Fibroblast of peridontal ligament (primary cell): ENCODE results near the gene SOSTDC1.
"Not testable (repeated sequence)": the region's sequence is repeated elsewhere in the genome, so short reads cannot be mapped to it uniquely, and the experiment has no call there.

ENCODE experiments used
- DNase-seq: peaks from one replicate; pipeline ENCODE4 v3.0.0-alpha.2; 2010; ENCODE audit errors: extremely low read depth

The SOSTDC1 gene

DNA sequence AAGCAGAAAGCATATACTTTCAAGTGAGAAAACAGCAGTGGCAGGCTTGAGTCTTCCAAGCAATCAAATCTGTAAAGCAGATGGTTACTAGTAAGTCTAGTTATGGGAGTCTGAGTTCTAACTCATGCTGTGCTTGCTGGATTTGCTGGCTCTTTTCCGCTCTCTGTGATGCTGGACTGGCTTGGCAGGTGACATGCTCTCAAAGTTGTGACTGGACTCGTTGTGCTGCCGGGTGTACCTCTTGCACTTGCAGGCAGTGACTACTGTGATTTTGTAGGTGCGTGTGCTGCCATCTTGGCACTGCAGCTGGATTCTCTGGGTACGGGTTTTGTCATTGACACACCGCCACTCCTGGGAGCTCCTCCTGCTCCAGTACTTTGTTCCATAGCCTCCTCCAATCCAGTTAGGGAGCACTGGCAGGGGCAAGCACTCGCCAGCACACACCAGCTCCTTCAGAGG lies 3.1 kb downstream of the SOSTDC1 start:
- DNase-seq = no peak

DNA sequence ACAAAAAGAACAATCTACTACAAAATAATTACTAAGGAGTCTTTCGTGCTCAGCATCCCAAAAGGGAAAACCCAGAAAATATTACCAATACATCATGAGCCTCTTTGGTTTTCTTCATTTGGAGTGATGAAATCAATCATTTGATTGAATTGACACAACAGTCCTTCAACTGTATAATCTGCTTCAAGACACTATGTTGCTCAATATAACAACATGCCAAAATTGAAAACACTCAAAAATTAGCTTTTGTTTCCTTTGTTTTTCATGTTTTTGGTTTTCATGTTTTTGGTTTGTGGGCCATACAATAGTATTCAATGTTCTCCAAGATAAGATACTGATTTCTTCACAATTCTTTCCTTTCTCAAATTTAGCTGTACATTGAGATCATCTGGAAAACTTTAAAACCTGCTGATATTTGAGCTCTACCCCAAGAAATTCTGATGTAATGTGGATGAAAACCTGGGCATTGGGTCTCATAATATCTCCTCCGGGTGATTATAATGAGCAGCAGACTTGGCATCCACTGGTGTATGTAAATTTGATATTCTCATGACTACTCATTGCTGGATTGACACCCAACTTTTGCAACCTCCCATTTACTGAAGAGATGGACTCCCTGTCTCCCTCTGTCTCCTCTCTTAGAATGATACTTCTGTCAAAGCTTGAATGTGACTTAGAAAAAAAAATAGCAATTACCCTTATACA lies 4.6 kb downstream of the SOSTDC1 start:
- DNase-seq = peak; percentile 76

- DNase-seq = not testable (repeated sequence)
These were observed 9.2 kb downstream of the SOSTDC1 start for GRCh38 chr7:16456303-16456702.

GRCh38 chr7:16455591-16455990 lies 9.9 kb downstream of the SOSTDC1 start:
- DNase-seq = no peak

DNA sequence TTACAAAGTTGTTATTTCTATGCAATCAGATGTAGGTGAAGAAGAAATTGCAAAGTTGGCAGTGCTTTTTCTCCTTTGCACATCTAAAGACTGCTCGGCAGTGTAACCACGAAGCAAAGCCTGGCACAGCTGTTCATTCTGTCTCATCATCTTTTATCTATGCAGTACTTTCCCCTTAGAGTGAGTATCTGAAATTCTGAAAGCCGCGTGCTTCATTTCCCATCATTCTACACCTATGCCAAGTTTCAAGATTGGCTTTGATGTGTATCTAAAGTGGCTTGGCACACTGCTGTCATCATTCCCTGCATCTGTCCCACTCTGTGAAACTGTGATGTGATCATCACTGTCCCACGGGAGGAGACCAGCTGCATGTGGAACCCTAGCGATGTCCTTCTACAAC lies 15.2 kb downstream of the SOSTDC1 start:
- DNase-seq = no peak

DNA sequence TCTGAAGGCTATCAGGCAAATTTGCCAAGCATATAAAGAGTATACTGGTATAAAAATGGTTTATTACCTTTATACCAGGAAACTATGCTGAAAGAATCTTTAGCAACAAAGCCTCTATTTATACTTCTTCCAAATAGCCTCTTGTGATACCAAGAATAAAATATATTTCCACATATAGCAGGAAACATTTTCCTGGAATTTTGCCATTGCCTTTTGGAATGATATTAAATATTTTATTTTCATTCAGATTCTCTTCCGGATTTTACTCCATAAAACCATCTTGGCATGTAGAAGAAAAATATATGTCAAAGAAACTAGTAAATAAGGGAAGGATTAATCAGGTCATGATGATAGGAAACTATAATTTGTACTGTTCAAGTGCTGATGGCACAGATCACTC lies 17.7 kb downstream of the SOSTDC1 start:
- no peak for DNase-seq

DNA sequence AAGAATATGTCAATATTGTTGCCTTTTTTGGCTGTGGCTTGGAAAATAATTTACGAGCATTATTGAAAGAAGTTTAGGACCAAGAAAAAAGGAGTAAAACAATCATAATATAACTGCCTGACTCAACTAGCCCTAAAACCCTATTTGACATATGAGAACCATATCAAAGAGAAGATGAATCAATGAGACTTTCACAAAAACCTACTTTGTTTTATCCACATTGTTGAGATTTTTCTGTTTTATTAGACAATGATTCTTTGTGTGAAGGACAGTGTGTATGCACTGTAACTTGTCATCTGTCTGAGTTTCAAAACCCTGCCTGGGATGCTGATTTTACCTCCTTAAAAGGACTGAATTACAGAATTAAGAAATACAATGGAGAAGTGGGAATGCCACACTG lies 19.0 kb downstream of the SOSTDC1 start:
- DNase-seq = no peak

DNA sequence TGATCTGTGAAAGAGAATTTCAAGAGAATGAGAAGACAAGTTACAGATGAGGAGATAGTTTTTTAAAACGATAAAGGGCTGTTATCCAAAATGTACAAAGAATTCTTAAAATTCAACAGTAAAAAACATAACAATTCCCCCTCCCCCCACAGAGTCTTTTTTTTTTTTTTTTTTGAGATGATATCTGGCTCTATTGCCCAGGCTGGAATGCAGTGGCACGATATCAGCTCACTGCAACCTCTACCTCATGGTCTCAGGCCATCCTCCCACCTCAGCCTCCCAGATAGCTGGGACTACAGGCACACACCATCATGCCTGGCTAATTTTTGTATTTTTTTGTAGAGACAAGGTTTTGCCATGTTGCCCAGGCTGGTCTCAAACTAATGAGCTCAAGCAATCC lies 21.7 kb downstream of the SOSTDC1 start:
- not testable (repeated sequence) for DNase-seq

DNA sequence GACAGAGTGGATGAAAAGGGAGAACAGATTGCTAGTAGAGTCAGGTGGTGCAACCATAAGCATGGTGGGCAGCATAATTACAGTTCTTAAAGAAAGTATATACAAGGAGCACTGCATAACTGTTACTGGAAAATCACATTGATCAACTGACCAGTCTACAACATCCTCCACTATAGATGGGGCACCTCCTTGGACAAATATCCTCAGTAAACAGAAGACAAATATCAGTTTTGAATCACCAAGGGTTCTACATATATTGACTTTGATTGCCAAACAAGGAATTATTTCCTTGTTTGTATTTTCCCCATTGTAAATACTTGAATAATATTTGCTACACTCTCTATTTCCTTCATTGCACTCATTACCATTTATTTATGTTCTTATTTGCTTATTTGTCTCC lies 26.6 kb downstream of the SOSTDC1 start:
- no peak for DNase-seq

GRCh38 chr7:16436306-16436705 lies 29.2 kb downstream of the SOSTDC1 start:
- DNase-seq = no peak

- peak; percentile 30 for DNase-seq
These were observed 31.9 kb downstream of the SOSTDC1 start for GRCh38 chr7:16433568-16434122.

GRCh38 chr7:16432425-16432731 lies 33.2 kb downstream of the SOSTDC1 start:
- DNase-seq = no peak

GRCh38 chr7:16431646-16432424 lies 33.7 kb downstream of the SOSTDC1 start:
- peak; percentile 61 for DNase-seq

DNA sequence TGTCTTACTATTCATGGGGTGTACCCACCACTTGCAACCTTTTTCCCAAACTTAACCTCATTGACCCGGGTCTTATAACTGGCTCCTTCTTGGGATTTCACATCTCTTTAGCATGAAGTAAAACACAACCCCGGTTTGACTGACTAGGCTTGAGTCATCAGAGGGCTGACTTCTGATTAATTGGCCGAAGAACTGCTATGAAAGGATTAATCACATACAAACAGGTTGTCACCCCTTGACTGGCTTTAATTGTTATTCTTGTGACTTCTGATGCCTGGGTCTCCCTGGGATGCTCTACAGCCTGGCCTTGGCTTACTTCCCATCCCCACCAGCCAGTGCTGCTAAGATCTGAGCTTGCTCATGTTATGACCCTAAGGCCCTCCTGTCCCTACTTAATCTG lies 35.4 kb downstream of the SOSTDC1 start:
- DNase-seq = no peak

DNA sequence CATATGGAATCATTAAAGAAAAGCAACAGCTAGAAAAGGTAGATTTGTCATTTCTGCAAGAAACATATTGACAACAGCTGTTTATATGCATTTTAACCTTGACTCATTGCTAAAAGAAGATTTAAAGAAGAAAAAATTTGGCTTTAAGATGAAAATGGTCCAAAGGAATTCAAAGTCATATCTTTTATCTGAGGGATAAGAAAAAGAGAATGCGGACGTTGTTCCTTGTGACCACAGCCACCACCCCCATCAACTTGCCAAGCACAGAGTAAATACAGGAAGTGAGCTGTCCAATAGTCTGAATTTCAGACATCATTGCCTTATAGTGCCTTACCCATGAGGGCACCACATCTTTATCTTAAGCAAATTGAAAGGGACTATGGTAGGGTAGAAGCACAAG lies 36.9 kb downstream of the SOSTDC1 start:
- peak; percentile 49 for DNase-seq

GRCh38 chr7:16428182-16428581 lies 37.4 kb downstream of the SOSTDC1 start:
- DNase-seq = no peak

DNA sequence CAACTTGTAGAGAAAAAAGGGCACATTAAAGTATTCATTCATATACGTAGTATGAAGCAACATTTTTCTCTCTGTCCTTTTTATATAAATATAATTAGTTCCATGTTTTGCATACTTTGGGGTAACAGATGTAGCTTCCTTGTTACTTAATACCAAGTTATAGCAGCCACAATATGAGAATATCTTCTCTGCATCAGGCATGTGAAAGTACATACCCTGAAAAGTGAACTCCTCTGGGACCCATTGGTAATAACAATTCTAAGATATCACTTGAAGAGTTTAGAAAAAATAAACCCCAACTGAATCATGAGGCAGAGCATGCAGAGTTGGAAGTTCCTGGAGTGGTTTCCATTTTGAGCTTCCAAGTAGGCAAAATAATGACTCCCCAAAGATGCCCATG lies 41.8 kb downstream of the SOSTDC1 start:
- peak; percentile 76 for DNase-seq

- no peak for DNase-seq
These were observed 42.6 kb downstream of the SOSTDC1 start for GRCh38 chr7:16422917-16423316.

GRCh38 chr7:16422103-16422435 lies 43.5 kb downstream of the SOSTDC1 start:
- DNase-seq = peak; percentile 28

- DNase-seq = peak; percentile 37
These were observed 44.0 kb downstream of the SOSTDC1 start, which contains the start of gene CRPPA for GRCh38 chr7:16421333-16422102. TSS of gene CRPPA (minus strand) at chr7:16421538. CDS start at chr7:16421322, 216 bp downstream.

DNA sequence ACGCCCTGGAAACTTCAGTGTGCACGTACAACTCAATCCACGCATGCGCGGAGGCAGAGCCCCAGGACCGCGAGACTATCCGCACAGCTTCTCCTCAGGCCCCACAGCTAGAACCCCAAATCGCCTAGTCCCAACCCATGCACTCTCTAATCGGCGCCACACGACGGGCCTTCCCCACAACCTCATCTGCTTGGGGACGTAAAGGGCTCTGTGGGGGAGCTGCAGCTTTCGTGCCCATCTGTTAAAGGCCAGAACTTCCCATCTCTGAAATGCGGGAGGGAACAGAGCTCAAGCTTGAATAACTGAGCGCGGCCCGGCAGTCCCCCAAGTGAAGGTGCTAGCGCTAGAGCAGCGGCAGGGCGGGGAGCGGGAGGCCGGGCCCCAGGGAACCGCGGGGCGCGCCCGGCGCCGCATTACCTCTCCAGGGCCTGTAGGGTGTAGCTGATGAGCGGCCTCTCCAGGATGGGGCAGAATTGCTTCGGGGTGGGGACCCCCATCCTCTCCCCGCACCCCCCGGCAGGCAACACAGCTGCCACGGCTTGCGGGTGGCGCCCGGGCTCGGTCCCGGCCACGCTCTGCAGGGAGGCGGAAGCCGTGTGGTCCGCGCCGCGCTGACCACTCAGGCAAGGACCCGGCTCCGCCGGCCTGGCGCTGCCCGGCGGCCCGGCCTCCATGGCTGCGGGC lies 44.7 kb downstream of the SOSTDC1 start:
- peak; percentile 82 for DNase-seq

DNA sequence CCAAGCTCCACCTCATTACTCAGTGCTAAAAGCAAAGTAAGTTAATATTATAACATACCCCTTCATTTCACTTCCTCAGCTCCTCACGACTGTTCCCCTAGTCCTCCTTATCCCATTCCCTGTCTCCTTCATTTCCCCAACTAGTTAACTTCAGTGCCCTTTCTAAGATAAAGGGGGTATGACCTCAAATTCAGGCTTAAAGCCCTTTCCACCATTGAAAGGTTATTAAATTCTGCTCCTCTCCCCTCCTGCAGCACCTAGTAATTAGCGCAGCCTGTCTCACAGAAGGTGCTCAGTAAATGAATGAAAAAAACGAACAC lies 45.2 kb downstream of the SOSTDC1 start:
- DNase-seq = no peak
